ENCODE results near the gene PUM1. TPM values are rescaled to one million over a fixed set of nuclear protein-coding genes. Genes with fewer than 3 reads are reported as not detected.
A peak's percentile ranks its signal among the peaks of the same experiment; 100 is the strongest.

The PUM1 gene
- total and polyA plus RNA-seq, 2 of the 8 experiments (the other 6 are each of a cell fraction or from before 2014, with no cell fraction given), result 122 to 177 TPM

GRCh38 chr1:30911059-30911954 is 154.2 kb downstream of the PUM1 start (continued):
- TF ChIP-seq CTCF (IDR thresholded peaks at IDR 0.05; ENCODE audit: control extremely low read depth in 1 of 3, insufficient read depth in 1 of 3, low read depth in 1 of 3, low read length in 3 of 3) (peak; percentile 84 to 97 (median 88)), CEBPB (IDR thresholded peaks at IDR 0.05; ENCODE audit: low read depth, low read length) (no peak), SUZ12 (IDR thresholded peaks at IDR 0.05; ENCODE audit: low read length) (no peak), TAF7 (optimal IDR thresholded peaks at IDR 0.05; ENCODE audit: borderline replicate concordance, low read depth, low read length) (no peak), SRF (IDR thresholded peaks at IDR 0.05; ENCODE audit: low read depth, low read length) (no peak), ZNF274 (IDR thresholded peaks at IDR 0.05; ENCODE audit: borderline replicate concordance, extremely low read depth, low read length) (no peak)

Measured in H1 (cell line).